ENCODE measurements around the gene LRP10.

DNA sequence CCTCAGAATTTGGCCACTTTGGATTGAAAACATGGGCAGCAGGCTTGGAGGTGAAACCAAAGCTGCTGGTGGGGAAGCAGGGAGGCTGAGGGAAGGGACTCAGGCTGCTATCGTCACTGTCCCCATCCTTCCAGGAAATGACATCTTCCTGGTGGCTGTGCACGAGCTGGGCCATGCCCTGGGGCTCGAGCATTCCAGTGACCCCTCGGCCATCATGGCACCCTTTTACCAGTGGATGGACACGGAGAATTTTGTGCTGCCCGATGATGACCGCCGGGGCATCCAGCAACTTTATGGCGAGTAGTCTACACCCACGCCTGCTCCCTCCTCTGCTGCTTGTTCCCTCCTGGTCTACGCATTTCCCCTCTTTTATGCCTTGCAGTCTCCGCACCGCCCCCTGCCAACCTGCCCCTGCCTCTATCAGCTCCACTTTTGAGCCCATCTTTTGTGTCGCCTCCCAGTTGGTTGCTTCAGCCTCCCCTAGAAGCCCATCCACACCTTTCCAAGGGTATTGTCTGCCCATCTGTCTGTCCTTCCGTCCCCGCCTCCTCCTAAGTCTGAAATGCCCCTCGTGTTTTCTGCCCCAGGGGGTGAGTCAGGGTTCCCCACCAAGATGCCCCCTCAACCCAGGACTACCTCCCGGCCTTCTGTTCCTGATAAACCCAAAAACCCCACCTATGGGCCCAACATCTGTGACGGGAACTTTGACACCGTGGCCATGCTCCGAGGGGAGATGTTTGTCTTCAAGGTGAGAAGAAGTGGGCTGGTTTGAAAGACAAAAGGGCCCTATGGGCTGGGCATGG is 28.2 kb upstream of the LRP10 start:
- TF ChIP-seq, protein P1, sequence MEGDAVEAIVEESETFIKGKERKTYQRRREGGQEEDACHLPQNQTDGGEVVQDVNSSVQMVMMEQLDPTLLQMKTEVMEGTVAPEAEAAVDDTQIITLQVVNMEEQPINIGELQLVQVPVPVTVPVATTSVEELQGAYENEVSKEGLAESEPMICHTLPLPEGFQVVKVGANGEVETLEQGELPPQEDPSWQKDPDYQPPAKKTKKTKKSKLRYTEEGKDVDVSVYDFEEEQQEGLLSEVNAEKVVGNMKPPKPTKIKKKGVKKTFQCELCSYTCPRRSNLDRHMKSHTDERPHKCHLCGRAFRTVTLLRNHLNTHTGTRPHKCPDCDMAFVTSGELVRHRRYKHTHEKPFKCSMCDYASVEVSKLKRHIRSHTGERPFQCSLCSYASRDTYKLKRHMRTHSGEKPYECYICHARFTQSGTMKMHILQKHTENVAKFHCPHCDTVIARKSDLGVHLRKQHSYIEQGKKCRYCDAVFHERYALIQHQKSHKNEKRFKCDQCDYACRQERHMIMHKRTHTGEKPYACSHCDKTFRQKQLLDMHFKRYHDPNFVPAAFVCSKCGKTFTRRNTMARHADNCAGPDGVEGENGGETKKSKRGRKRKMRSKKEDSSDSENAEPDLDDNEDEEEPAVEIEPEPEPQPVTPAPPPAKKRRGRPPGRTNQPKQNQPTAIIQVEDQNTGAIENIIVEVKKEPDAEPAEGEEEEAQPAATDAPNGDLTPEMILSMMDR (IDR thresholded peaks at IDR 0.05), result no peak
- no peak for TF ChIP-seq POLR2AphosphoS5 (IDR thresholded peaks at IDR 0.05)

Data from prostate gland (tissue), 2 donors.